GM19240 (cell line): ENCODE data around the gene CDYL.
"Not testable (repeated sequence)": the region's sequence is repeated elsewhere in the genome, so short reads cannot be mapped to it uniquely, and the experiment has no call there.

Source experiments
- DNase-seq: peaks from one replicate; pipeline ENCODE4 v3.0.0; 2011; ENCODE audit warnings: low spot score; ENCODE audit not compliant: insufficient read length

CDYL gene

GRCh38 chr6:4804095-4804494 is 27.9 kb downstream of the CDYL start:
- DNase-seq: no peak

- DNase-seq: no peak
Measured at GRCh38 chr6:4805553-4806336, 29.5 kb downstream of the CDYL start.

- DNase-seq: no peak
Measured at GRCh38 chr6:4806337-4806725, 30.1 kb downstream of the CDYL start.

GRCh38 chr6:4806791-4807190 is 30.6 kb downstream of the CDYL start:
- no peak for DNase-seq

- no peak for DNase-seq
Measured at GRCh38 chr6:4808396-4808795, 32.2 kb downstream of the CDYL start.

GRCh38 chr6:4809999-4810918 is 34.1 kb downstream of the CDYL start:
- no peak for DNase-seq

- DNase-seq: no peak
Measured at GRCh38 chr6:4812068-4812467, 35.9 kb downstream of the CDYL start.

- no peak for DNase-seq
Measured at GRCh38 chr6:4813055-4813454, 36.9 kb downstream of the CDYL start.

GRCh38 chr6:4814212-4814611 is 38.0 kb downstream of the CDYL start:
- DNase-seq: no peak

GRCh38 chr6:4814987-4815386 is 38.8 kb downstream of the CDYL start:
- DNase-seq: no peak

GRCh38 chr6:4815584-4815983 is 39.4 kb downstream of the CDYL start:
- no peak for DNase-seq

GRCh38 chr6:4816904-4817303 is 40.7 kb downstream of the CDYL start:
- no peak for DNase-seq

GRCh38 chr6:4817551-4817950 is 41.3 kb downstream of the CDYL start:
- no peak for DNase-seq

GRCh38 chr6:4818272-4818938 is 42.2 kb downstream of the CDYL start:
- DNase-seq: no peak

GRCh38 chr6:4819706-4820283 is 43.6 kb downstream of the CDYL start:
- DNase-seq: no peak

GRCh38 chr6:4820704-4821276 is 44.6 kb downstream of the CDYL start:
- no peak for DNase-seq

GRCh38 chr6:4822476-4822875 is 46.3 kb downstream of the CDYL start:
- no peak for DNase-seq

- no peak for DNase-seq
Measured at GRCh38 chr6:4828187-4828698, 52.0 kb downstream of the CDYL start.

- no peak for DNase-seq
Measured at GRCh38 chr6:4829089-4829488, 52.9 kb downstream of the CDYL start.

GRCh38 chr6:4835540-4835939 is 59.3 kb downstream of the CDYL start:
- DNase-seq: not testable (repeated sequence)

- no peak for DNase-seq
Measured at GRCh38 chr6:4840169-4840568, 64.0 kb downstream of the CDYL start.
